Measurements from ENCODE around the gene CMIP. TPM values are rescaled to one million over a fixed set of nuclear protein-coding genes. Genes with fewer than 3 reads are reported as not detected.

The CMIP gene
- total RNA-seq, 1 donor from 2014 or later: 163 TPM

- no peak overlapping the region for H3K27ac Mint-ChIP-seq (ENCODE audit: unreplicated experiment)
- TF ChIP-seq CTCF (IDR thresholded peaks at IDR 0.05; ENCODE audit: partially characterized antibody, unreplicated experiment): no peak
- no peak overlapping the region for H3K4me3 Mint-ChIP-seq (ENCODE audit: unreplicated experiment)
- no peak for DNase-seq
- H3K4me1 Mint-ChIP-seq (ENCODE audit: low read depth, unreplicated experiment): peaks cover 31% of the 10 kb centered on the region
- peaks cover 5% of the 10 kb centered on the region for H3K36me3 Mint-ChIP-seq (ENCODE audit: unreplicated experiment)
- peaks cover 9% of the 10 kb centered on the region for H3K9me3 Mint-ChIP-seq (ENCODE audit: unreplicated experiment)
- peaks cover 12% of the 10 kb centered on the region for H3K27me3 Mint-ChIP-seq (ENCODE audit: unreplicated experiment)
These were observed 86.8 kb downstream of the CMIP start for GRCh38 chr16:81531419-81531821.

- Mint-ChIP-seq H3K9me3 (ENCODE audit: unreplicated experiment) (peaks cover 9% of the 10 kb centered on the region), H3K36me3 (ENCODE audit: unreplicated experiment) (peaks cover 5% of the 10 kb centered on the region), H3K27me3 (ENCODE audit: unreplicated experiment) (peaks cover 17% of the 10 kb centered on the region), H3K27ac (ENCODE audit: unreplicated experiment) (peak overlapping the region; percentile 35), H3K4me3 (ENCODE audit: unreplicated experiment) (no peak overlapping the region), H3K4me1 (ENCODE audit: low read depth, unreplicated experiment) (peaks cover 29% of the 10 kb centered on the region)
- no peak for DNase-seq
- TF ChIP-seq CTCF (IDR thresholded peaks at IDR 0.05; ENCODE audit: partially characterized antibody, unreplicated experiment): no peak
These were observed 88.0 kb downstream of the CMIP start for GRCh38 chr16:81532491-81533174.

- no peak overlapping the region for H3K4me3 Mint-ChIP-seq (ENCODE audit: unreplicated experiment)
- H3K27me3 Mint-ChIP-seq (ENCODE audit: unreplicated experiment): peaks cover 17% of the 10 kb centered on the region
- H3K36me3 Mint-ChIP-seq (ENCODE audit: unreplicated experiment): peaks cover 5% of the 10 kb centered on the region
- peaks cover 9% of the 10 kb centered on the region for H3K9me3 Mint-ChIP-seq (ENCODE audit: unreplicated experiment)
- no peak for TF ChIP-seq CTCF (IDR thresholded peaks at IDR 0.05; ENCODE audit: partially characterized antibody, unreplicated experiment)
- DNase-seq: no peak
- peak overlapping the region; percentile 35 for H3K27ac Mint-ChIP-seq (ENCODE audit: unreplicated experiment)
- peaks cover 29% of the 10 kb centered on the region for H3K4me1 Mint-ChIP-seq (ENCODE audit: low read depth, unreplicated experiment)
These were observed 88.5 kb downstream of the CMIP start for GRCh38 chr16:81533175-81533507.

- H3K27me3 Mint-ChIP-seq (ENCODE audit: unreplicated experiment): peaks cover 10% of the 10 kb centered on the region
- no peak overlapping the region for H3K4me3 Mint-ChIP-seq (ENCODE audit: unreplicated experiment)
- H3K27ac Mint-ChIP-seq (ENCODE audit: unreplicated experiment): peak overlapping the region; percentile 46
- peaks cover 9% of the 10 kb centered on the region for H3K9me3 Mint-ChIP-seq (ENCODE audit: unreplicated experiment)
- TF ChIP-seq CTCF (IDR thresholded peaks at IDR 0.05; ENCODE audit: partially characterized antibody, unreplicated experiment): no peak
- no peaks in the 10 kb centered on the region for H3K36me3 Mint-ChIP-seq (ENCODE audit: unreplicated experiment)
- DNase-seq: no peak
- H3K4me1 Mint-ChIP-seq (ENCODE audit: low read depth, unreplicated experiment): peaks cover 43% of the 10 kb centered on the region
These were observed 91.2 kb downstream of the CMIP start for GRCh38 chr16:81535679-81536360.

GRCh38 chr16:81536648-81537047, 92.0 kb downstream of the CMIP start:
- no peak overlapping the region for H3K4me3 Mint-ChIP-seq (ENCODE audit: unreplicated experiment)
- H3K36me3 Mint-ChIP-seq (ENCODE audit: unreplicated experiment): no peaks in the 10 kb centered on the region
- H3K4me1 Mint-ChIP-seq (ENCODE audit: low read depth, unreplicated experiment): peaks cover 47% of the 10 kb centered on the region
- peaks cover 9% of the 10 kb centered on the region for H3K27me3 Mint-ChIP-seq (ENCODE audit: unreplicated experiment)
- H3K9me3 Mint-ChIP-seq (ENCODE audit: unreplicated experiment): peaks cover 9% of the 10 kb centered on the region
- TF ChIP-seq CTCF (IDR thresholded peaks at IDR 0.05; ENCODE audit: partially characterized antibody, unreplicated experiment): no peak
- DNase-seq: no peak
- H3K27ac Mint-ChIP-seq (ENCODE audit: unreplicated experiment): no peak overlapping the region

All from glutamatergic neuron (in vitro differentiated cells).